SU-DHL-6 (cell line): ENCODE results near the gene CHAT.
"Not testable (repeated sequence)": the region's sequence is repeated elsewhere in the genome, so short reads cannot be mapped to it uniquely, and the experiment has no call there.

Source experiments
- H2AFZ ChIP-seq: fragments of 200-600 bp; sonication (generic); 2 replicates; pipeline ENCODE4 v1.6.1; 2014; ENCODE audit warnings: low read depth, mild to moderate bottlenecking, moderate library complexity, mixed read lengths, antibody characterized with exemption, low read length; ENCODE audit not compliant: severe bottlenecking
- H3F3A ChIP-seq: fragments of 200-600 bp; shearing (Covaris generic); 2 replicates; pipeline ENCODE4 v1.6.0; 2016; ENCODE audit warnings: antibody characterized with exemption, mild to moderate bottlenecking; ENCODE audit not compliant: insufficient read depth
- H3K27ac ChIP-seq: fragments of 200-600 bp; sonication (generic); 2 replicates; pipeline ENCODE4 v1.5.1; 2016; ENCODE audit warnings: low read depth, mild to moderate bottlenecking, low read length, moderate library complexity, mixed read lengths
- H3K27me3 ChIP-seq: fragments of 200-600 bp; sonication (generic), shearing (Covaris generic); 2 replicates; pipeline ENCODE4 v1.6.0; 2014; ENCODE audit warnings: mild to moderate bottlenecking, low read length
- H3K36me3 ChIP-seq: fragments of 200-600 bp; sonication (generic); 2 replicates; pipeline ENCODE4 v1.6.1; 2014; ENCODE audit warnings: mild to moderate bottlenecking, low read length, mixed read lengths
- H3K4me2 ChIP-seq: fragments of 300-600, 200-600 bp; shearing (Covaris generic), sonication (generic); 2 replicates; pipeline ENCODE4 v1.6.0; 2014; ENCODE audit warnings: low read length, low read depth, mild to moderate bottlenecking; ENCODE audit not compliant: poor library complexity, severe bottlenecking
- H3K4me3 ChIP-seq: fragments of 200-600 bp; sonication (generic); 2 replicates; pipeline ENCODE4 v1.5.1; 2014; ENCODE audit warnings: antibody characterized with exemption, low read length, mild to moderate bottlenecking, mixed read lengths; ENCODE audit not compliant: insufficient read depth, poor library complexity, severe bottlenecking
- H3K79me2 ChIP-seq: fragments of 200-600 bp; sonication (generic); 2 replicates; pipeline ENCODE4 v1.6.1; 2014; ENCODE audit warnings: mild to moderate bottlenecking, low read length, moderate library complexity; ENCODE audit not compliant: insufficient read depth
- H3K9ac ChIP-seq: fragments of 200-600 bp; sonication (generic); 2 replicates; pipeline ENCODE4 v1.7.0; 2014; ENCODE audit warnings: mild to moderate bottlenecking, low read length
- H3K9me2 ChIP-seq: fragments of 200-600 bp; sonication (generic); replicated peaks from 2 replicates; pipeline ENCODE4 v1.6.1; 2014; ENCODE audit warnings: low read length; ENCODE audit not compliant: insufficient read depth
- H3K9me3 ChIP-seq: fragments of 200-600 bp; sonication (generic); 2 replicates; pipeline ENCODE4 v1.6.1; 2014; ENCODE audit warnings: low read length, mixed read lengths; ENCODE audit not compliant: insufficient read depth
- H4K20me1 ChIP-seq: fragments of 200-600 bp; sonication (generic); 2 replicates; pipeline ENCODE4 v1.6.1; 2014; ENCODE audit warnings: low read depth, mild to moderate bottlenecking, antibody characterized with exemption, low read length, moderate library complexity, mixed read lengths
- EZH2phosphoT487 ChIP-seq: fragments of 200-600 bp; sonication (generic), shearing (Covaris generic); conservative IDR thresholded peaks from 2 replicates; pipeline ENCODE4 v1.6.1; 2018; ENCODE audit warnings: mild to moderate bottlenecking, antibody characterized with exemption, low read length, moderate library complexity, mixed read lengths
- TF ChIP-seq, protein P1 (sequence below): fragments of 200-600 bp; sonication (generic); IDR thresholded peaks from one replicate; pipeline ENCODE4 v1.5.1; 2017; ENCODE audit warnings: antibody characterized with exemption, mild to moderate bottlenecking, low read length, moderate library complexity; ENCODE audit not compliant: insufficient read depth, poor library complexity, severe bottlenecking

Gene CHAT

GRCh38 chr10:49668684-49669083, 54.8 kb downstream of the CHAT start:
- no peaks in the 10 kb centered on the region for H4K20me1 ChIP-seq
- no peaks in the 10 kb centered on the region for H3K9me3 ChIP-seq
- no peak overlapping the region for H2AFZ ChIP-seq
- no peaks in the 10 kb centered on the region for H3K36me3 ChIP-seq
- TF ChIP-seq, protein P1, sequence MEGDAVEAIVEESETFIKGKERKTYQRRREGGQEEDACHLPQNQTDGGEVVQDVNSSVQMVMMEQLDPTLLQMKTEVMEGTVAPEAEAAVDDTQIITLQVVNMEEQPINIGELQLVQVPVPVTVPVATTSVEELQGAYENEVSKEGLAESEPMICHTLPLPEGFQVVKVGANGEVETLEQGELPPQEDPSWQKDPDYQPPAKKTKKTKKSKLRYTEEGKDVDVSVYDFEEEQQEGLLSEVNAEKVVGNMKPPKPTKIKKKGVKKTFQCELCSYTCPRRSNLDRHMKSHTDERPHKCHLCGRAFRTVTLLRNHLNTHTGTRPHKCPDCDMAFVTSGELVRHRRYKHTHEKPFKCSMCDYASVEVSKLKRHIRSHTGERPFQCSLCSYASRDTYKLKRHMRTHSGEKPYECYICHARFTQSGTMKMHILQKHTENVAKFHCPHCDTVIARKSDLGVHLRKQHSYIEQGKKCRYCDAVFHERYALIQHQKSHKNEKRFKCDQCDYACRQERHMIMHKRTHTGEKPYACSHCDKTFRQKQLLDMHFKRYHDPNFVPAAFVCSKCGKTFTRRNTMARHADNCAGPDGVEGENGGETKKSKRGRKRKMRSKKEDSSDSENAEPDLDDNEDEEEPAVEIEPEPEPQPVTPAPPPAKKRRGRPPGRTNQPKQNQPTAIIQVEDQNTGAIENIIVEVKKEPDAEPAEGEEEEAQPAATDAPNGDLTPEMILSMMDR, result no peak
- no peak for TF ChIP-seq EZH2phosphoT487
- H3K9me2 ChIP-seq, result no peaks in the 10 kb centered on the region
- H3K27me3 ChIP-seq, result no peaks in the 10 kb centered on the region
- H3K9ac ChIP-seq, result no peak overlapping the region
- no peaks in the 10 kb centered on the region for H3F3A ChIP-seq
- no peak overlapping the region for H3K4me3 ChIP-seq
- H3K79me2 ChIP-seq, result no peaks in the 10 kb centered on the region
- no peak overlapping the region for H3K27ac ChIP-seq
- H3K4me2 ChIP-seq, result no peak overlapping the region

- H3K9ac ChIP-seq, result no peak overlapping the region
- H4K20me1 ChIP-seq, result no peaks in the 10 kb centered on the region
- H3K36me3 ChIP-seq, result no peaks in the 10 kb centered on the region
- no peak overlapping the region for H3K27ac ChIP-seq
- H3K9me2 ChIP-seq, result no peaks in the 10 kb centered on the region
- H3K4me2 ChIP-seq, result no peak overlapping the region
- TF ChIP-seq, protein P1, result no peak
- TF ChIP-seq EZH2phosphoT487, result no peak
- no peaks in the 10 kb centered on the region for H3F3A ChIP-seq
- no peak overlapping the region for H3K4me3 ChIP-seq
- H3K27me3 ChIP-seq, result no peaks in the 10 kb centered on the region; the same call in 1 of the 2 replicates
- H3K79me2 ChIP-seq, result no peaks in the 10 kb centered on the region
- H2AFZ ChIP-seq, result no peak overlapping the region
- H3K9me3 ChIP-seq, result no peaks in the 10 kb centered on the region
Observed at GRCh38 chr10:49678827-49679479, 65.1 kb downstream of the CHAT start.

DNA sequence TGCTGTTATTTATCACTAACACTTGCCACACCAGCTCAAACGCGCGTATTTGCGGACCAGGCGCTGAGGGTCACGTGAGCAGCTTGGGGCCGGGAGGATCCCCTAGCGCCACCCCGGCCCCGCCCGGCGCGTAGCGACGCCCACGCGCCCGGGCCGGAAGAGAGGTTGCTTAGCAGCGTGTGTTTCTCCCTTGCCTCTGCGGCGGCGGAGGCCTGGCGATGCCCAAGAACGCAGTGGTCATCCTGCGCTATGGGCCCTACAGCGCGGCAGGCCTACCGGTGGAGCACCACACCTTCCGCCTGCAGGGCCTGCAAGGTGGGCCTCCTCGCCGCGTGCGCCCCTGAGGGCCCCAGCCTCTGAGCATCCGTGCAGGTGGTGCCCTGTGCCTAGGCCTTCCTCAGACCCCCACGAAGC, 65.7 kb downstream of the CHAT start, which contains the start of gene C10orf53:
Gene C10orf53, plus strand, starts transcription at position 172 of the 414 bp plus-strand sequence. Its CDS starts 47 bp downstream, at position 219.
- H3K27ac ChIP-seq, result no peak within 1 kb of the TSS
- no peaks in the 10 kb centered on the region; the same call in 1 of the 2 replicates for H3K27me3 ChIP-seq
- no peaks in the 10 kb centered on the region for H3K9me3 ChIP-seq
- H4K20me1 ChIP-seq, result no peaks in the 10 kb centered on the region
- no peaks in the 10 kb centered on the region for H3K36me3 ChIP-seq
- H3K4me2 ChIP-seq, result no peak within 1 kb of the TSS
- H3F3A ChIP-seq, result no peaks in the 10 kb centered on the region
- H3K79me2 ChIP-seq, result no peaks in the 10 kb centered on the region
- no peaks in the 10 kb centered on the region for H3K9me2 ChIP-seq
- H3K4me3 ChIP-seq, result no peak within 1 kb of the TSS
- TF ChIP-seq, protein P1, result no peak
- TF ChIP-seq EZH2phosphoT487, result no peak
- H2AFZ ChIP-seq, result no peak within 1 kb of the TSS
- H3K9ac ChIP-seq, result no peak within 1 kb of the TSS

DNA sequence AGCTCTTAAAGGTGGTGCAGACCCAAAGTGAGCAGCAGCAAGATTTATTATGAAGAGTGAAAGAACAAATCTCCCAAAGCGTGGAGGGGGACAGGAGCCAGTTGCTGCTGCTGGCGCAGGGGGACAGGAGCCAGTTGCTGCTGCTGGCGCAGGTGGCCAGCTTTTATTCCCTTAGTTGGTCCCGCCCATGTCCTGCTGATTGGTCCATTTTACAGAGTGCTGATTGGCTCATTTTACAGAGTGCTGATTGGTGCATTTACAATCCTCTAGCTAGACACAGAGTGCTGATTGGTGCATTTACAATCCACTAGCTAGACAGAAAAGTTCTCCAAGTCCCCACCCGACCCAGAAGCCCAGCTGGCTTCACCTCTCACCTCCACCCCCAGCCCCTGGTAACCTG, 68.6 kb downstream of the CHAT start:
- H3K4me2 ChIP-seq, H4K20me1 ChIP-seq, H3K27me3 ChIP-seq, H3K36me3 ChIP-seq, H3K9me2 ChIP-seq, H3K79me2 ChIP-seq, H3K27ac ChIP-seq, H3K4me3 ChIP-seq, H2AFZ ChIP-seq, H3F3A ChIP-seq, H3K9ac ChIP-seq, H3K9me3 ChIP-seq: not testable (repeated sequence)
